GM12878 (cell line): ENCODE data around the gene HSD17B4.
"Not testable (repeated sequence)": the region's sequence is repeated elsewhere in the genome, so short reads cannot be mapped to it uniquely, and the experiment has no call there.

Source experiments
- CTCF ChIP-seq, 3 experiments: IDR thresholded peaks in 2 of 3; conservative IDR thresholded peaks in 1 of 3; 2 replicates each; pipeline ENCODE4 v1.5.1; 2011; ENCODE audit warnings: low read depth in 3 of 3, low read length in 3 of 3, mild to moderate bottlenecking in 3 of 3, control low read depth in 2 of 3, moderate library complexity in 2 of 3, inconsistent platforms in 1 of 3, mixed read lengths in 1 of 3; ENCODE audit not compliant: control insufficient read depth in 2 of 3, insufficient read depth in 1 of 3; ENCODE audit errors: extremely low read depth in 1 of 3
- EP300 ChIP-seq, 2 experiments: fragments of 150-350 bp in 1 of 2; IDR thresholded peaks; 2 replicates each; pipeline ENCODE4 v1.6.1; 2011 to 2012; ENCODE audit warnings: low read depth in 2 of 2, low read length in 2 of 2, borderline replicate concordance in 1 of 2, improper control_type of control experiment in 1 of 2, inconsistent platforms in 1 of 2; ENCODE audit not compliant: control insufficient read depth in 1 of 2
- FOXK2 ChIP-seq: fragments of 450-650 bp; IDR thresholded peaks from 2 replicates; pipeline ENCODE4 v1.6.1; 2017; ENCODE audit warnings: mild to moderate bottlenecking, moderate library complexity
- GABPA ChIP-seq: IDR thresholded peaks from 2 replicates; pipeline ENCODE4 v1.6.1; 2014; ENCODE audit warnings: antibody characterized with exemption, low read depth, mild to moderate bottlenecking, inconsistent platforms
- POLR2A ChIP-seq: IDR thresholded peaks from 2 replicates; pipeline ENCODE4 v1.6.1; 2011; ENCODE audit warnings: low read depth, mild to moderate bottlenecking, low read length
- POLR2AphosphoS2 ChIP-seq: IDR thresholded peaks from 2 replicates; pipeline ENCODE4 v1.6.1; 2011; ENCODE audit warnings: low read depth, mild to moderate bottlenecking, low read length, improper control_type of control experiment, moderate library complexity
- POLR2AphosphoS5 ChIP-seq: IDR thresholded peaks from 2 replicates; pipeline ENCODE4 v1.6.1; 2011; ENCODE audit warnings: mild to moderate bottlenecking, low read length, inconsistent platforms
- RAD21 ChIP-seq: IDR thresholded peaks from 2 replicates; pipeline ENCODE4 v1.6.1; 2011; ENCODE audit warnings: mild to moderate bottlenecking, low read depth, low read length, moderate library complexity; ENCODE audit not compliant: insufficient read depth
- TAF1 ChIP-seq: IDR thresholded peaks from 2 replicates; pipeline ENCODE4 v1.6.1; 2011; ENCODE audit warnings: mild to moderate bottlenecking, low read depth, low read length, borderline replicate concordance
- TCF7 ChIP-seq: IDR thresholded peaks from 2 replicates; pipeline ENCODE4 v1.6.1; 2014; ENCODE audit warnings: antibody characterized with exemption, borderline replicate concordance
- YY1 ChIP-seq: IDR thresholded peaks from 2 replicates; pipeline ENCODE4 v1.6.1; 2011; ENCODE audit warnings: low read depth, mild to moderate bottlenecking, low read length

GRCh38 chr5:119444643-119445042 lies 7.7 kb upstream of the HSD17B4 start:
- not testable (repeated sequence) for TF ChIP-seq POLR2AphosphoS2; GABPA; POLR2A; EP300 (IDR thresholded peaks at IDR 0.05; ENCODE audit: borderline replicate concordance in 1 of 2, control insufficient read depth in 1 of 2, low read depth in 2 of 2, low read length in 2 of 2); CTCF (IDR thresholded peaks at IDR 0.05 in 2 of 3, conservative IDR thresholded peaks at IDR 0.05 in 1 of 3; ENCODE audit: control insufficient read depth in 2 of 3, extremely low read depth in 1 of 3, insufficient read depth in 1 of 3, low read depth in 3 of 3, low read length in 3 of 3); TCF7; FOXK2; POLR2AphosphoS5; YY1; TAF1; RAD21
